IMR-90 (cell line): ENCODE measurements around the gene FRY.

Experiments
- CHD1 ChIP-seq: IDR thresholded peaks from 2 replicates; pipeline ENCODE4 v1.6.1; 2012; ENCODE audit warnings: low read depth, low read length, improper control_type of control experiment
- POLR2A ChIP-seq: IDR thresholded peaks from 2 replicates; pipeline ENCODE4 v1.6.1; 2012; ENCODE audit warnings: mild to moderate bottlenecking, low read depth, low read length
- TF ChIP-seq, protein P1 (sequence below): fragments of 150-350 bp; IDR thresholded peaks from 2 replicates; pipeline ENCODE4 v1.6.1; 2016; ENCODE audit warnings: low read depth, mild to moderate bottlenecking, low read length, moderate library complexity, borderline replicate concordance
- TF ChIP-seq, protein P2 (sequence below): conservative IDR thresholded peaks from 2 replicates; pipeline ENCODE4 v1.5.1; 2012; ENCODE audit warnings: mild to moderate bottlenecking, low read depth, low read length, improper control_type of control experiment
- TF ChIP-seq, protein P3 (sequence below): fragments of 150-350 bp; IDR thresholded peaks from 2 replicates; pipeline ENCODE4 v1.6.1; 2017; ENCODE audit warnings: mild to moderate bottlenecking, antibody characterized with exemption, low read length, low read depth

DNA sequence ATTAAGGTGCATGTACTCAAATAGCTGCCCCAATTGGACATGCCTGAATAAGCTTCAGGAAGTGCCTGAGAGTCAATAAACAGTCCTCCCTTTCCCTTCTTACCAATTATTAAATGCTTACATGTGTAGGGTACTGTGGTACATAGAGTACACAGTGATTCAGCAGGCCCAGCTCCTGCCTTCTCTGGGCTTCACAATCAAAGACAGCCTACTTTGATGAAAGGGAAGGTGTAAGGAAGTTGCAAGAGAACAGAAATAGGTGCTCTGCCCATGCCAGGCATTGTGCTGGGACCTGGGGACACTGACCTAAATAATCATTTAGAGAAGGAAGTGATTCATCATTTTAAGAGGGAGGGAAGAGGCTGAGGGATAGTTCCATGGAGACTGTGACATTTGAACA lies 17.2 kb downstream of the FRY start:
- TF ChIP-seq, protein P1, sequence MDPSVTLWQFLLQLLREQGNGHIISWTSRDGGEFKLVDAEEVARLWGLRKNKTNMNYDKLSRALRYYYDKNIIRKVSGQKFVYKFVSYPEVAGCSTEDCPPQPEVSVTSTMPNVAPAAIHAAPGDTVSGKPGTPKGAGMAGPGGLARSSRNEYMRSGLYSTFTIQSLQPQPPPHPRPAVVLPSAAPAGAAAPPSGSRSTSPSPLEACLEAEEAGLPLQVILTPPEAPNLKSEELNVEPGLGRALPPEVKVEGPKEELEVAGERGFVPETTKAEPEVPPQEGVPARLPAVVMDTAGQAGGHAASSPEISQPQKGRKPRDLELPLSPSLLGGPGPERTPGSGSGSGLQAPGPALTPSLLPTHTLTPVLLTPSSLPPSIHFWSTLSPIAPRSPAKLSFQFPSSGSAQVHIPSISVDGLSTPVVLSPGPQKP, result no peak
- TF ChIP-seq, protein P2, sequence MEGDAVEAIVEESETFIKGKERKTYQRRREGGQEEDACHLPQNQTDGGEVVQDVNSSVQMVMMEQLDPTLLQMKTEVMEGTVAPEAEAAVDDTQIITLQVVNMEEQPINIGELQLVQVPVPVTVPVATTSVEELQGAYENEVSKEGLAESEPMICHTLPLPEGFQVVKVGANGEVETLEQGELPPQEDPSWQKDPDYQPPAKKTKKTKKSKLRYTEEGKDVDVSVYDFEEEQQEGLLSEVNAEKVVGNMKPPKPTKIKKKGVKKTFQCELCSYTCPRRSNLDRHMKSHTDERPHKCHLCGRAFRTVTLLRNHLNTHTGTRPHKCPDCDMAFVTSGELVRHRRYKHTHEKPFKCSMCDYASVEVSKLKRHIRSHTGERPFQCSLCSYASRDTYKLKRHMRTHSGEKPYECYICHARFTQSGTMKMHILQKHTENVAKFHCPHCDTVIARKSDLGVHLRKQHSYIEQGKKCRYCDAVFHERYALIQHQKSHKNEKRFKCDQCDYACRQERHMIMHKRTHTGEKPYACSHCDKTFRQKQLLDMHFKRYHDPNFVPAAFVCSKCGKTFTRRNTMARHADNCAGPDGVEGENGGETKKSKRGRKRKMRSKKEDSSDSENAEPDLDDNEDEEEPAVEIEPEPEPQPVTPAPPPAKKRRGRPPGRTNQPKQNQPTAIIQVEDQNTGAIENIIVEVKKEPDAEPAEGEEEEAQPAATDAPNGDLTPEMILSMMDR, result no peak
- TF ChIP-seq POLR2A (no peak), CHD1 (no peak)
- TF ChIP-seq, protein P3, sequence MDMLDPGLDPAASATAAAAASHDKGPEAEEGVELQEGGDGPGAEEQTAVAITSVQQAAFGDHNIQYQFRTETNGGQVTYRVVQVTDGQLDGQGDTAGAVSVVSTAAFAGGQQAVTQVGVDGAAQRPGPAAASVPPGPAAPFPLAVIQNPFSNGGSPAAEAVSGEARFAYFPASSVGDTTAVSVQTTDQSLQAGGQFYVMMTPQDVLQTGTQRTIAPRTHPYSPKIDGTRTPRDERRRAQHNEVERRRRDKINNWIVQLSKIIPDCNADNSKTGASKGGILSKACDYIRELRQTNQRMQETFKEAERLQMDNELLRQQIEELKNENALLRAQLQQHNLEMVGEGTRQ, result no peak
